NCI-H526 (cell line): Measurements from ENCODE around the gene VPS18.

Experiments used
- DNase-seq, 2 experiments: peaks; one replicate each; lab custom pipeline; 2025; lab: John Stamatoyannopoulos, UW

Gene VPS18

GRCh38 chr15:40922608-40923005 is 28.4 kb downstream of the VPS18 start:
- no peak for DNase-seq

- DNase-seq = no peak
Observed at GRCh38 chr15:40923551-40923950, 29.3 kb downstream of the VPS18 start.

- no peak for DNase-seq
Observed at GRCh38 chr15:40925495-40925862, 31.2 kb downstream of the VPS18 start.

- peak in 1 of 2 experiments; percentile 46 for DNase-seq
Observed at GRCh38 chr15:40925863-40926658, 31.8 kb downstream of the VPS18 start.

- DNase-seq = peak in 1 of 2 experiments; percentile 42
Observed at GRCh38 chr15:40926659-40927494, 32.6 kb downstream of the VPS18 start.

GRCh38 chr15:40927495-40927872 is 33.2 kb downstream of the VPS18 start:
- DNase-seq = peak in 1 of 2 experiments; percentile 56

GRCh38 chr15:40927873-40928806 is 33.9 kb downstream of the VPS18 start:
- DNase-seq = peak in 1 of 2 experiments; percentile 79

- peak; percentile 73 to 91 for DNase-seq
Observed at GRCh38 chr15:40928821-40929659, 34.8 kb downstream of the VPS18 start, which contains the start of gene DLL4. TSS of gene DLL4 (plus strand) at chr15:40929340. CDS start at chr15:40929669, 329 bp downstream.

- peak in 1 of 2 experiments; percentile 69 for DNase-seq
Observed at GRCh38 chr15:40929660-40930429, 35.6 kb downstream of the VPS18 start.

- DNase-seq = peak; percentile 39 to 84
Observed at GRCh38 chr15:40930430-40931299, 36.4 kb downstream of the VPS18 start.

- DNase-seq = no peak
Observed at GRCh38 chr15:40931300-40932142, 37.3 kb downstream of the VPS18 start.

GRCh38 chr15:40932156-40932555 is 37.9 kb downstream of the VPS18 start:
- peak in 1 of 2 experiments; percentile 59 for DNase-seq

GRCh38 chr15:40932649-40933516 is 38.6 kb downstream of the VPS18 start:
- peak in 1 of 2 experiments; percentile 59 for DNase-seq

- DNase-seq = no peak
Observed at GRCh38 chr15:40933517-40933902, 39.3 kb downstream of the VPS18 start.

- no peak for DNase-seq
Observed at GRCh38 chr15:40934457-40934856, 40.2 kb downstream of the VPS18 start.

- DNase-seq = no peak
Observed at GRCh38 chr15:40936234-40936708, 42.0 kb downstream of the VPS18 start.
